Naive B cell (primary cell): Measurements from ENCODE around the gene WDR4. TPM values are rescaled to one million over a fixed set of nuclear protein-coding genes. Genes with fewer than 3 reads are reported as not detected.
"Not testable (repeated sequence)": the region's sequence is repeated elsewhere in the genome, so short reads cannot be mapped to it uniquely, and the experiment has no call there.

ENCODE experiments used
- ATAC-seq, 2 donors: fragments of 150-1000 bp; cut with Tn5 transposase; 2 replicates each; pipeline ENCODE4 v1.10.0; 2021; ENCODE audit warnings: low read depth in 2 of 2, mild to moderate bottlenecking in 2 of 2, moderate library complexity in 2 of 2
- DNase-seq: peaks from one replicate; pipeline ENCODE4 v3.0.0; 2022
- H3K27ac Mint-ChIP-seq, 6 donors: one replicate each; pipeline ENCODE4 v1.8.0; 2020 to 2022; ENCODE audit warnings: mild to moderate bottlenecking in 6 of 6, mixed read lengths in 6 of 6, moderate library complexity in 5 of 6, inconsistent platforms in 2 of 6
- H3K27me3 Mint-ChIP-seq, 3 donors: one replicate each; pipeline ENCODE4 v1.8.0; 2021 to 2022; ENCODE audit warnings: mixed read lengths in 3 of 3, mild to moderate bottlenecking in 1 of 3
- H3K36me3 Mint-ChIP-seq, 2 donors: one replicate each; pipeline ENCODE4 v1.8.0; 2020 to 2022; ENCODE audit warnings: mixed read lengths in 2 of 2, inconsistent platforms in 1 of 2, mild to moderate bottlenecking in 1 of 2
- H3K4me1 Mint-ChIP-seq, 3 donors: one replicate each; pipeline ENCODE4 v1.8.0; 2020 to 2022; ENCODE audit warnings: mixed read lengths in 3 of 3, inconsistent platforms in 1 of 3, mild to moderate bottlenecking in 1 of 3, moderate library complexity in 1 of 3
- H3K4me3 Mint-ChIP-seq, 8 donors: one replicate each; pipeline ENCODE4 v1.8.0; 2020 to 2022; ENCODE audit warnings: mild to moderate bottlenecking in 8 of 8, mixed read lengths in 8 of 8, moderate library complexity in 8 of 8, inconsistent platforms in 2 of 8
- H3K9me3 Mint-ChIP-seq, 7 donors: one replicate each; pipeline ENCODE4 v1.8.0; 2020 to 2022; ENCODE audit warnings: mixed read lengths in 7 of 7, mild to moderate bottlenecking in 5 of 7, inconsistent platforms in 2 of 7, moderate library complexity in 1 of 7
- polyA plus RNA-seq, 6 donors: library from polyadenylated mRNA; unstranded; fragments of 300-500 nt; fragmentation: Illumina TruSeq; gene quantifications; one replicate each; pipeline ENCODE4 v1.2.3, GENCODE V29; 2021; ENCODE audit warnings: low read depth in 6 of 6

Gene WDR4
- polyA plus RNA-seq, 6 donors from 2014 or later = 8.7 to 18.4 (median 10.5) TPM

DNA sequence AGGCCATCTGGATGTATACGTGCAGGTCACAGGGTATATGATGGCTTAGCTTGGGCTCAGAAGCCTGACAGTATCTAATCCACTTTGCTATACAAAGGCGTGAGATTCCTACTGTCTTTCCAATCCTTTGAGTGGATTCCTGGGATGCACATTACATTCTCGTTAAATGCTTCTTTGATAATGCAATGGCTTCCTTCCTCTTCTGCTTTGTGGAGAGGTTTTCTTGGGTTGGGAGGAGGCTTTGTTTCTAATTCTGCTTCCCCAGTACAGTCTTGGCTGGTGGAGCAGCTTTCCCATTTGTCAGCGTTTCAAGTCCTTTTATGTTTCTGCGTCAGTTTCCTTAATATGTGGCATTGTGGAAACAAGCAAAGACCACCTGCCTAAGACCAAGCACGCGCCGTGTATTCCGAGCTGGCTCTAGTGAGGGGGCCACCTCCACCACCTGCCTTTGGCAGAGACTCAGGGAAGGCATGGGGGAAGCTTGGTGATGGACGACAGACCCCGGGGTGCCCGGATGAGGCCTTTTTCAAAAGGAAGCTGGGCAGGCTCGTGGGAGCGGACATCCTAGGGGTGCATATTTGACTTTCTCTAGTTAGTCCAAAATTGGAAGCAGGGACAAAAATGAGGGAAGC is 72.7 kb downstream of the WDR4 start:
- no peaks in the 10 kb centered on the region for H3K9me3 Mint-ChIP-seq
- H3K27me3 Mint-ChIP-seq = peaks cover 0 to 19% (median 10%) of the 10 kb centered on the region in 3 donors
- no peak overlapping the region for H3K27ac Mint-ChIP-seq
- H3K4me1 Mint-ChIP-seq = peaks cover 7 to 19% (median 17%) of the 10 kb centered on the region in 3 donors
- DNase-seq (no peak), ATAC-seq (no peak)
- peaks cover 6 to 7% of the 10 kb centered on the region in 2 donors for H3K36me3 Mint-ChIP-seq
- H3K4me3 Mint-ChIP-seq = no peak overlapping the region

GRCh38 chr21:42801616-42802015 is 77.7 kb downstream of the WDR4 start:
- not testable (repeated sequence) for DNase-seq, ATAC-seq

DNA sequence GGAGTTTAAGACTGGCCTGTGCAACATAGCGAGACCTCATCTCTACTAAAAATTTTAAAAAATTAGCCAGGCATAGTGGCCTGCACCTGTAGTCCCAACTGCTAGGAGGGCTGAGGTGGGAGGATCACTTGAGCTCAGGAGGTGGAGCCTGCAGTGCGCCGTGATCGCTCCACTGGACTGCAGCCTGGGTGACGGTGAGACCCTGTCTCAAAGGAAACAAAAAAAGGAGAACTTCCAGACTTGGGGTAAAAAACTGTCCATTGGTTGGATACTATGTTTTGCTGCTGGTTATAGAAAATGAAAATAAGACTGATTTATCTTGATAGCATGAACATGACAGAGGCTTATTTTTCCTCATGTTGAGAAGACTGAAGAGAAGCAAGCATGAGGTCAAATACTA is 79.4 kb downstream of the WDR4 start:
- peaks cover 0 to 5% (median 4%) of the 10 kb centered on the region in 3 donors for H3K27me3 Mint-ChIP-seq
- DNase-seq = peak; percentile 85

More at GRCh38 chr21:42801616-42802015, 77.7 kb downstream of the WDR4 start:
- not testable (repeated sequence) for H3K9me3 Mint-ChIP-seq, H3K36me3 Mint-ChIP-seq, H3K4me3 Mint-ChIP-seq, H3K27ac Mint-ChIP-seq
- Mint-ChIP-seq H3K27me3 (peaks cover 0 to 10% (median 10%) of the 10 kb centered on the region in 3 donors), H3K4me1 (peaks cover 16 to 21% (median 19%) of the 10 kb centered on the region in 3 donors)

GRCh38 chr21:42799516-42799915 is 79.8 kb downstream of the WDR4 start:
- Mint-ChIP-seq H3K27ac (peak overlapping the region in 5 of 6 donors; percentile 91 to 99 (median 97)), H3K36me3 (no peaks in the 10 kb centered on the region), H3K9me3 (no peaks in the 10 kb centered on the region), H3K4me1 (peaks cover 0 to 14% (median 8%) of the 10 kb centered on the region in 3 donors), H3K4me3 (peak overlapping the region in 7 of 8 donors; percentile 24 to 92 (median 69)), H3K27me3 (peaks cover 0 to under 1% (median under 1%) of the 10 kb centered on the region in 3 donors)
- DNase-seq = no peak
- peak; percentile 1 to 2 for ATAC-seq

More for the DNA sequence above, 79.4 kb downstream of the WDR4 start:
- Mint-ChIP-seq H3K36me3 (peaks cover 0 to under 1% of the 10 kb centered on the region in 2 donors), H3K9me3 (no peaks in the 10 kb centered on the region), H3K4me3 (peak overlapping the region; percentile 42 to 92 (median 82)), H3K27ac (peak overlapping the region in 5 of 6 donors; percentile 91 to 99 (median 97)), H3K4me1 (peaks cover 4 to 14% (median 11%) of the 10 kb centered on the region in 3 donors)
- ATAC-seq = peak; percentile 97 to 98

Other genes with a start within 250 kb of the WDR4 start
- 1 to 10 TPM in 2 of 6 donors, under 1 TPM in 3, not detected in 1; 0.26 to 1.5 (median 0.79) TPM for gene PDE9A, start 225.9 kb downstream of the WDR4 start, polyA plus RNA-seq
- 10 to 100 TPM in 4 of 6 donors, 1 to 10 TPM in 2; 4.3 to 22.0 (median 12.4) TPM for gene NDUFV3, start 13.8 kb upstream of the WDR4 start, polyA plus RNA-seq
- gene ERVH48-1, start 46.1 kb upstream of the WDR4 start, polyA plus RNA-seq = not detected
- gene PKNOX1, start 95.0 kb upstream of the WDR4 start, polyA plus RNA-seq = 10 to 100 TPM; 10.8 to 29.5 (median 20.9) TPM
- gene CBS, start 196.3 kb upstream of the WDR4 start, polyA plus RNA-seq = under 1 TPM in 1 of 6 donors, not detected in 5; 0.17 TPM
- gene U2AF1, start 228.0 kb upstream of the WDR4 start, polyA plus RNA-seq = 10 to 100 TPM; 49.8 to 87.0 (median 75.0) TPM